ENCODE results near the gene CADPS.

- TF ChIP-seq CTCF (conservative IDR thresholded peaks at IDR 0.05) (no peak), ZFX (IDR thresholded peaks at IDR 0.05) (no peak)
These were observed 70.1 kb downstream of the CADPS start for GRCh38 chr3:62805106-62805505.
